GM19240 (cell line): ENCODE results near the gene C1orf232.

Source experiments
- DNase-seq: peaks from one replicate; pipeline ENCODE4 v3.0.0; 2011; ENCODE audit warnings: low spot score; ENCODE audit not compliant: insufficient read length

C1orf232 gene

GRCh38 chr1:26158271-26158907 lies 10.4 kb downstream of the C1orf232 start:
- DNase-seq: no peak

GRCh38 chr1:26156285-26157038 lies 12.3 kb downstream of the C1orf232 start:
- DNase-seq: no peak

- no peak for DNase-seq
Observed at GRCh38 chr1:26155370-26156284, 13.1 kb downstream of the C1orf232 start.

GRCh38 chr1:26154750-26155149 lies 14.0 kb downstream of the C1orf232 start:
- no peak for DNase-seq

- no peak for DNase-seq
Observed at GRCh38 chr1:26153966-26154532, 14.7 kb downstream of the C1orf232 start.

- no peak for DNase-seq
Observed at GRCh38 chr1:26148887-26149286, 19.9 kb downstream of the C1orf232 start.

GRCh38 chr1:26145960-26146294 lies 22.8 kb downstream of the C1orf232 start:
- no peak for DNase-seq

- DNase-seq: peak; percentile 76
Observed at GRCh38 chr1:26145041-26145959, 23.5 kb downstream of the C1orf232 start.

- DNase-seq: no peak
Observed at GRCh38 chr1:26142159-26142558, 26.6 kb downstream of the C1orf232 start.

- no peak for DNase-seq
Observed at GRCh38 chr1:26138974-26139558, 29.7 kb downstream of the C1orf232 start.

GRCh38 chr1:26134466-26134865 lies 34.3 kb downstream of the C1orf232 start:
- DNase-seq: no peak

GRCh38 chr1:26132834-26133167 lies 36.0 kb downstream of the C1orf232 start:
- no peak for DNase-seq

GRCh38 chr1:26132128-26132833 lies 36.5 kb downstream of the C1orf232 start:
- no peak for DNase-seq

- no peak for DNase-seq
Observed at GRCh38 chr1:26130695-26131094, 38.1 kb downstream of the C1orf232 start.

- DNase-seq: no peak
Observed at GRCh38 chr1:26129778-26130177, 39.0 kb downstream of the C1orf232 start.

GRCh38 chr1:26127235-26128163 lies 41.3 kb downstream of the C1orf232 start:
- DNase-seq: no peak

GRCh38 chr1:26126321-26127084 lies 42.3 kb downstream of the C1orf232 start:
- peak; percentile 39 for DNase-seq

GRCh38 chr1:26125946-26126320 lies 42.8 kb downstream of the C1orf232 start:
- no peak for DNase-seq
